Common myeloid progenitor, CD34-positive (primary cell): ENCODE measurements around the gene PLD4.

Source experiments
- CTCF ChIA-PET: fragments of 350-600 bp; sonication (Branson Sonifier 250); formaldehyde crosslinking; loops from one replicate; lab custom pipeline; 2021; ENCODE audit warnings: antibody characterized with exemption; lab: Charles Lee
- POLR2A ChIA-PET: fragments of 350-600 bp; sonication (Branson Sonifier 250); formaldehyde crosslinking; loops from one replicate; lab custom pipeline; 2021; ENCODE audit warnings: antibody characterized with exemption; lab: Charles Lee
- DNase-seq, 3 donors: peaks; one replicate each; pipeline versions ENCODE4 v3.0.0 to v3.0.0-alpha.2; 2013
- H3K27ac ChIP-seq, 2 experiments: 1 replicate in 1 of 2; 2 replicates in 1 of 2; pipeline ENCODE4 v1.7.0; 2013; ENCODE audit warnings: inconsistent platforms in 2 of 2, low read length in 2 of 2, mild to moderate bottlenecking in 2 of 2, low read depth in 1 of 2, moderate library complexity in 1 of 2; ENCODE audit not compliant: severe bottlenecking in 2 of 2, insufficient read depth in 1 of 2, poor library complexity in 1 of 2
- H3K27me3 ChIP-seq, 5 experiments: replicated peaks in 2 of 5; 1 replicate in 3 of 5; 2 replicates in 2 of 5; pipeline versions ENCODE4 v1.6.1 to v1.7.0; 2013; ENCODE audit warnings: low read length in 4 of 5, mild to moderate bottlenecking in 2 of 5, moderate library complexity in 2 of 5, inconsistent platforms in 1 of 5; ENCODE audit not compliant: insufficient read depth in 5 of 5, control insufficient read depth in 4 of 5
- H3K36me3 ChIP-seq, 4 experiments: 1 replicate in 2 of 4; 2 replicates in 2 of 4; pipeline versions ENCODE4 v1.6.1 to v1.7.0; 2013; ENCODE audit warnings: low read length in 3 of 4, control low read depth in 1 of 4, mild to moderate bottlenecking in 1 of 4; ENCODE audit not compliant: control insufficient read depth in 4 of 4, insufficient read depth in 4 of 4
- H3K4me1 ChIP-seq, 4 experiments: 1 replicate in 3 of 4; 2 replicates in 1 of 4; pipeline versions ENCODE4 v1.6.1 to v1.7.1; 2013; ENCODE audit warnings: low read length in 3 of 4, mild to moderate bottlenecking in 3 of 4, control low read depth in 1 of 4, inconsistent platforms in 1 of 4, moderate library complexity in 1 of 4; ENCODE audit not compliant: control insufficient read depth in 4 of 4, insufficient read depth in 4 of 4; ENCODE audit errors: control extremely low read depth in 1 of 4
- H3K4me3 ChIP-seq, 7 experiments: 1 replicate in 4 of 7; 2 replicates in 3 of 7; pipeline versions ENCODE4 v1.5.1 to v1.7.0; 2013; ENCODE audit warnings: mild to moderate bottlenecking in 7 of 7, low read length in 6 of 7, moderate library complexity in 6 of 7, inconsistent platforms in 2 of 7, low read depth in 2 of 7, control low read depth in 1 of 7; ENCODE audit not compliant: insufficient read depth in 4 of 7, control insufficient read depth in 1 of 7; ENCODE audit errors: extremely low read depth in 1 of 7
- H3K9me3 ChIP-seq, 5 experiments: 1 replicate in 4 of 5; 2 replicates in 1 of 5; pipeline versions ENCODE4 v1.6.1 to v1.7.1; 2013; ENCODE audit warnings: low read length in 4 of 5, mild to moderate bottlenecking in 2 of 5, inconsistent platforms in 1 of 5, low read depth in 1 of 5, moderate library complexity in 1 of 5; ENCODE audit not compliant: control insufficient read depth in 4 of 5, insufficient read depth in 2 of 5; ENCODE audit errors: control extremely low read depth in 1 of 5
- WGBS: methylation state at CpG from one replicate; pipeline ENCODE4 v1.1.5; 2013; ENCODE audit not compliant: insufficient coverage; 5-methylcytosine and 5-hydroxymethylcytosine counted together

Gene PLD4

GRCh38 chr14:104974665-104975390, 50.1 kb downstream of the PLD4 start:
- H3K9me3 ChIP-seq, result no peaks in the 10 kb centered on the region
- POLR2A ChIA-PET, result no interaction called here
- whole genome bisulfite sequencing, result 94% methylated on average over 11 of the region's 14 CpGs
- no peak overlapping the region for H3K4me3 ChIP-seq
- no peak for DNase-seq
- H3K36me3 ChIP-seq, result no peaks in the 10 kb centered on the region
- no peak overlapping the region for H3K27ac ChIP-seq
- peaks cover 0 to 16% (median 13%) of the 10 kb centered on the region in 4 experiments for H3K4me1 ChIP-seq
- CTCF ChIA-PET, result interaction anchor here (0.7 to 5.8 kb wide), 30 partner anchors 10 to 315 kb away, joined by 3 to 100 read pairs (median 4); partner anchors contain the start of genes CLBA1 and GPR132
- H3K27me3 ChIP-seq, result peaks cover 0 to 28% (median 15%) of the 10 kb centered on the region in 5 experiments

GRCh38 chr14:104975481-104976197, 51.0 kb downstream of the PLD4 start:
- ChIA-PET POLR2A (interaction anchor here (0.6 kb wide), 1 partner anchor 15 kb away, joined by 4 read pairs; no protein-coding TSS in a partner anchor), CTCF (interaction anchor here (0.6 to 5.8 kb wide), 25 partner anchors 10 to 315 kb away, joined by 3 to 100 read pairs (median 4); partner anchors contain the start of genes CLBA1 and GPR132)
- Histone ChIP-seq H3K36me3 (no peaks in the 10 kb centered on the region), H3K27ac (no peak overlapping the region), H3K4me1 (peaks cover 0 to 16% (median 13%) of the 10 kb centered on the region in 4 experiments), H3K9me3 (no peaks in the 10 kb centered on the region), H3K27me3 (peaks cover 0 to 28% (median 18%) of the 10 kb centered on the region in 5 experiments), H3K4me3 (no peak overlapping the region)
- WGBS, result 46% methylated on average over 19 of the region's 21 CpGs
- peak; percentile 29 to 43 (median 41) for DNase-seq

- ChIA-PET POLR2A (interaction anchor here (0.5 kb wide), 1 partner anchor 60 kb away, joined by 4 read pairs; no protein-coding TSS in a partner anchor), CTCF (interaction anchor here (0.8 to 5.8 kb wide), 16 partner anchors 11 to 314 kb away, joined by 3 to 100 read pairs (median 4); partner anchors contain the start of gene GPR132)
- no peaks in the 10 kb centered on the region for H3K36me3 ChIP-seq
- peak; percentile 70 to 84 (median 79) for DNase-seq
- no peak overlapping the region for H3K4me3 ChIP-seq
- H3K27ac ChIP-seq, result no peak overlapping the region
- H3K4me1 ChIP-seq, result peaks cover 0 to 16% (median 13%) of the 10 kb centered on the region in 4 experiments
- H3K9me3 ChIP-seq, result no peaks in the 10 kb centered on the region
- H3K27me3 ChIP-seq, result peaks cover 0 to 28% (median 18%) of the 10 kb centered on the region in 5 experiments
- 43% methylated on average over 16 of the region's 21 CpGs for WGBS
These were observed 51.7 kb downstream of the PLD4 start for GRCh38 chr14:104976198-104977007.

GRCh38 chr14:104977008-104977680, 52.5 kb downstream of the PLD4 start:
- DNase-seq, result no peak
- 95% methylated on average over 7 of the region's 11 CpGs for WGBS

DNA sequence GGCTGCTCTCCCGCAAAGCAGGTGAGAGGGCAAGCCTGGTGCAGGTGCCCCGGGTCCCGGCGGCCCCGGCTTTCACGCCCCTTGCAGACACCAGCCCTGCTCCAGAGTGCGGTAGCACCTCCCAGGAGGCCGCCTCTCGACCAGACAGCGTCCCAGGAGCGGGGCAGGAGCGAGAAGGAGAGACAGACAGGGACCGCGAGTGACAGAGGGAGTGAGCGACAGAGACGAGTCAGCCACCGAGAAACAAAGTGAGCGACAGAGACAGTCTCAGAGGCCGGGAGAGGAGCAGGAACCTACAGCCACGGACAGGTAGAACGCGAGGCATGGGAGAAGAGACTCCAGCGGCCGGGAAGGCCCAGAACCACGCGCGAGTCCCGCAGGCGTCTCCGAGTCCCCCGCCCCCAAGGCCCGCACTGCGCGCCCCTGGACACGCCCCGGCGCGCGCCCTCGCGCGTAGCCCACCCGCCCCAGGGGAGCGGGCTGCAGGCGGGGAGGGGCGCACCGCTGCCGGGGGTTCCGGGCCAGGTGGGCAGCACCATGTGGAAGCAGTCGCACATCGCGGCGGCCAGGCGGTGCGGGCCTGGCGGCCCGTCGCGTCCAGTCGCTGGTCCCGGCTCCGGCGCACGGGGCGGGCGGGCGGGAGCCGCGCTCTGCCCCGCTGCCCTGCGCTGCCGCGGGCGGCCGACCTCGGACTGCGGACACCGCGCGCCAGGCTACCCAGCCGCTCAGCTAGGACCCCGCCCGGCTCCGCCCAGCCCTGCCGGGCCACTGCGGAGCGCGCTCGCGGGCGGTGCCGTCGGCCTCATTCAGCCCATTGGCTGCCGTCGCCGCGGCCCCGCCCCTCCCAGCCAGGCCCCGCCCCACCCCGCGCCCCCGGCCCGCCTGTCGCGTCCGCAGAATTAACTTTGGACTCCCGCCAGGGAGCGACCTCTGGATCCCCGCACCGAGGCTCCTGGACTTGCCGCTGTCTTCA, 53.3 kb downstream of the PLD4 start, which contains the start of gene AHNAK2:
TSS of gene AHNAK2 (minus strand) at position 694 of the 973 bp plus-strand sequence. CDS start at position 557, 137 bp downstream.
- Histone ChIP-seq H3K9me3 (no peaks in the 10 kb centered on the region), H3K4me3 (peak within 1 kb of the TSS in 6 of 7 experiments; percentile 43 to 74 (median 57)), H3K27me3 (peaks cover 0 to 28% (median 18%) of the 10 kb centered on the region in 5 experiments), H3K27ac (no peak within 1 kb of the TSS), H3K4me1 (peaks cover 0 to 16% (median 13%) of the 10 kb centered on the region in 4 experiments), H3K36me3 (no peaks in the 10 kb centered on the region)
- ChIA-PET CTCF (interaction anchor here (1.3 kb wide), 1 partner anchor 66 kb away, joined by 6 read pairs; no protein-coding TSS in a partner anchor), POLR2A (no interaction called here)
- DNase-seq, result peak; percentile 40 to 65 (median 61)
- 3% methylated on average over 97 of the region's 111 CpGs for WGBS

More at GRCh38 chr14:104977008-104977680, 52.5 kb downstream of the PLD4 start:
- Histone ChIP-seq H3K4me1 (peaks cover 0 to 16% (median 13%) of the 10 kb centered on the region in 4 experiments), H3K9me3 (no peaks in the 10 kb centered on the region), H3K27ac (no peak overlapping the region), H3K36me3 (no peaks in the 10 kb centered on the region), H3K27me3 (peaks cover 0 to 28% (median 18%) of the 10 kb centered on the region in 5 experiments), H3K4me3 (peak overlapping the region in 4 of 7 experiments; percentile 44 to 74 (median 63))
- ChIA-PET POLR2A (no interaction called here), CTCF (interaction anchor here (0.8 to 5.8 kb wide), 7 partner anchors 12 to 98 kb away, joined by 3 to 100 read pairs (median 8); no protein-coding TSS in a partner anchor)
